RWPE2 (cell line): ENCODE data around the gene DNAJC12.

Experiments used
- ATAC-seq: fragments of 200-7000 bp; cut with Tn5 transposase; 3 replicates; pipeline ENCODE4 v1.9.1; 2021; ENCODE audit warnings: low read depth
- DNase-seq: peaks from one replicate; pipeline ENCODE4 v3.0.0-alpha.2; 2020; ENCODE audit warnings: low spot score
- H3K27ac ChIP-seq: fragments of 450-650 bp; 2 replicates; pipeline ENCODE4 v1.5.1; 2017; ENCODE audit warnings: mild to moderate bottlenecking; ENCODE audit not compliant: poor library complexity, severe bottlenecking
- H3K27me3 ChIP-seq: fragments of 250-450 bp; sonication (Bioruptor Pico); 2 replicates; pipeline ENCODE4 v1.5.1; 2021; ENCODE audit warnings: mild to moderate bottlenecking, moderate library complexity; ENCODE audit not compliant: insufficient read depth, poor library complexity, severe bottlenecking
- H3K36me3 ChIP-seq: fragments of 250-450 bp; sonication (Bioruptor Pico); 2 replicates; pipeline ENCODE4 v1.5.1; 2020; ENCODE audit warnings: low read depth, mild to moderate bottlenecking, moderate library complexity
- H3K4me1 ChIP-seq: fragments of 250-450 bp; sonication (Bioruptor Pico); 2 replicates; pipeline ENCODE4 v1.5.1; 2021; ENCODE audit warnings: mild to moderate bottlenecking, moderate library complexity; ENCODE audit not compliant: insufficient read depth, poor library complexity, severe bottlenecking
- H3K4me3 ChIP-seq: fragments of 250-450 bp; sonication (Bioruptor Pico); 2 replicates; pipeline ENCODE4 v1.5.1; 2021; ENCODE audit warnings: mild to moderate bottlenecking, moderate library complexity; ENCODE audit not compliant: severe bottlenecking
- H3K9me3 ChIP-seq: fragments of 250-450 bp; sonication (Bioruptor Pico); 2 replicates; pipeline ENCODE4 v1.5.1; 2021; ENCODE audit warnings: mild to moderate bottlenecking, moderate library complexity; ENCODE audit not compliant: severe bottlenecking
- TF ChIP-seq, protein P1 (sequence below): fragments of 450-650 bp; IDR thresholded peaks from one replicate; pipeline ENCODE4 v1.5.1; 2017; ENCODE audit warnings: mild to moderate bottlenecking, moderate library complexity; ENCODE audit not compliant: poor library complexity, severe bottlenecking

Gene DNAJC12

DNA sequence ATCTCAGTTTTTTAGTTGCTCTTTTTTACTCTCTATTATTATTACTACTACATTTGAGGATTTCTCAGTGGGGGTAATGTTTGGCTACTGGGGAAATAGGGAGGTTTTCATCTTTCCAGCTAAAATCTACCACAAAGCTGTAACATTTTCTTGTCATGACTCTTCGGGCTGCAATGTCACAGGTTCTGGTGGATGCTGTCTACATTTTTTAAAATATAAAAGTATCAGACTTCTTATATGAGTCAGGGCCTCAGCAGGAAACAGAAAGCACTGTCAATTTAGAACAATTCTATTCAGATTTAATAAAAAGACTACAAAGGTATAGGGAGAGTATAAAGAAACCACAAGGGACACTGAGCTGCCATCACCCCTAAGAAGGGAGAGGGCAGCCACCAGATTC, 61.6 kb downstream of the DNAJC12 start:
- Histone ChIP-seq H3K36me3 (no peaks in the 10 kb centered on the region), H3K4me1 (no peaks in the 10 kb centered on the region), H3K9me3 (no peaks in the 10 kb centered on the region), H3K4me3 (no peak overlapping the region), H3K27me3 (no peaks in the 10 kb centered on the region), H3K27ac (no peak overlapping the region)
- DNase-seq: no peak
- TF ChIP-seq, protein P1, sequence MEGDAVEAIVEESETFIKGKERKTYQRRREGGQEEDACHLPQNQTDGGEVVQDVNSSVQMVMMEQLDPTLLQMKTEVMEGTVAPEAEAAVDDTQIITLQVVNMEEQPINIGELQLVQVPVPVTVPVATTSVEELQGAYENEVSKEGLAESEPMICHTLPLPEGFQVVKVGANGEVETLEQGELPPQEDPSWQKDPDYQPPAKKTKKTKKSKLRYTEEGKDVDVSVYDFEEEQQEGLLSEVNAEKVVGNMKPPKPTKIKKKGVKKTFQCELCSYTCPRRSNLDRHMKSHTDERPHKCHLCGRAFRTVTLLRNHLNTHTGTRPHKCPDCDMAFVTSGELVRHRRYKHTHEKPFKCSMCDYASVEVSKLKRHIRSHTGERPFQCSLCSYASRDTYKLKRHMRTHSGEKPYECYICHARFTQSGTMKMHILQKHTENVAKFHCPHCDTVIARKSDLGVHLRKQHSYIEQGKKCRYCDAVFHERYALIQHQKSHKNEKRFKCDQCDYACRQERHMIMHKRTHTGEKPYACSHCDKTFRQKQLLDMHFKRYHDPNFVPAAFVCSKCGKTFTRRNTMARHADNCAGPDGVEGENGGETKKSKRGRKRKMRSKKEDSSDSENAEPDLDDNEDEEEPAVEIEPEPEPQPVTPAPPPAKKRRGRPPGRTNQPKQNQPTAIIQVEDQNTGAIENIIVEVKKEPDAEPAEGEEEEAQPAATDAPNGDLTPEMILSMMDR: no peak
- no peak for ATAC-seq

DNA sequence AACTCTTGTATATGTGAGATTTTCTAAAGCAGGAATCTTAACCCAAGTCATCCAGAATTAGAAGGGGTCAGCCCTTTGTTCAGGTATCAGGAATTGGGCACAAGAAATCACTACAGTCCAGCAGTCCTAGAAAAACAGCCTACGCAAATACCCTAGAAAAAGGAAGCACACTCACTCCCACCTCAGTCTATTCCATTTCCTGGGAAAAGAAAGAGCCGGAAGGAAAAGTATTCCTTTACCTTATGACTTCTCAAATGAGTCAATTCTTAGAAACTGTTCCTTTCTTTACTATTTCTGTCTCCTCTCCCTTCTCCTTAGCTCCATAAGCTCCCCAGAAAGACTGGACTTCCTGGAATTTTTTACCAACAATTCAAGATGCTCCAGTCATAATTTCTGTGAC, 62.7 kb downstream of the DNAJC12 start:
- no peaks in the 10 kb centered on the region for H3K9me3 ChIP-seq
- no peak overlapping the region for H3K4me3 ChIP-seq
- no peaks in the 10 kb centered on the region for H3K36me3 ChIP-seq
- H3K4me1 ChIP-seq: no peaks in the 10 kb centered on the region
- no peaks in the 10 kb centered on the region for H3K27me3 ChIP-seq
- TF ChIP-seq, protein P1: no peak
- H3K27ac ChIP-seq: no peak overlapping the region
- DNase-seq: no peak
- ATAC-seq: no peak

DNA sequence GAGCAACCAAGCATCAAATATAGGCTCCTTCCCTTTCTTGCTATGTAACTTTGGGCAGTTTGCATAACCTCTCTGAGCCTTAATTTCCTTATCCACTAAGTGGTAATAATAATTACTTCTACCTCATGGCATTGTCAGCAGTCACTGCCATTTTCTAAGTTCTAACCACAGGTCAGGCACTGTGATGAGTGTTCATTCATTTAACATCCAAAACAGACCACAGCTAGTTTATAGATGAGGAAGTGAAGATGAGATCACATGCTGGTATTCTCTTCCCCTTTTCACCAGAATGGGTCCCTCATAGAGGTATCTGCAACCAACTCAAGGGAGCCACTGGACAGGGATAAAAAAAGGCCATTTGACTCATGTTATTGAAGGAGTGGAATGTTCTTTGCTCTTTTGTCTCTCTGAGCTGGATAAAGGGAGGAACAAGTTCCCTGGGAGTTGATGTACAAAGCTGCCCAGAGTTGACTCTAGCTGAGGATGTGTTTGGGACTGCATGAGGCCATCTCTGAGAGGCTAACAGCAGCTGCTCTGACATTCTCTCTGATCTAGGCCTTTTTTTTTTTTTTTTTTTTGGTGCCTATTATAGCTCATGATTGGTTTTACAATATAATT, 65.0 kb downstream of the DNAJC12 start:
- no peaks in the 10 kb centered on the region for H3K36me3 ChIP-seq
- TF ChIP-seq, protein P1: no peak
- ATAC-seq (no peak), DNase-seq (no peak)
- no peaks in the 10 kb centered on the region for H3K9me3 ChIP-seq
- H3K27ac ChIP-seq: no peak overlapping the region
- no peak overlapping the region for H3K4me3 ChIP-seq
- H3K4me1 ChIP-seq: no peaks in the 10 kb centered on the region
- no peaks in the 10 kb centered on the region for H3K27me3 ChIP-seq

DNA sequence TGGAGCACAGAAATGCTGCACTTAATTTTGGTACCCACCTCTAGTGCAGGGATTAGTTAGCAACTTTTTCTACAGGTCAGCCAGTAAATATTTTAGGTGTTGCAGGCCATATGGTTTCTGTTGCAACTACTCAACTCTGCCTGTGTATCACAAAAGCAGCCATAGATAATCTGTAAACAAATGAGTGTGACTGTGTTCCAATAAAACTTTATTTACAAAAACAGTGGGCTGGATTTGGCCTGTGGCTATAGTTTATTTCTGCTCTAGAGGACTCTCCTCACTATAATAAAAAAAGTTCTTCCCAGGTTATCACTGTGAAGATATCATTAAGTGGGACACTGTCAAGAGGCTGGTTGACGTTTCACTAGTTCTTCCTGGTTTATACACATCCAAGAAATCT, 65.8 kb downstream of the DNAJC12 start:
- no peaks in the 10 kb centered on the region for H3K36me3 ChIP-seq
- DNase-seq: no peak
- no peaks in the 10 kb centered on the region for H3K9me3 ChIP-seq
- ATAC-seq: no peak
- no peaks in the 10 kb centered on the region for H3K4me1 ChIP-seq
- TF ChIP-seq, protein P1: no peak
- no peak overlapping the region for H3K4me3 ChIP-seq
- no peak overlapping the region for H3K27ac ChIP-seq
- H3K27me3 ChIP-seq: no peaks in the 10 kb centered on the region

DNA sequence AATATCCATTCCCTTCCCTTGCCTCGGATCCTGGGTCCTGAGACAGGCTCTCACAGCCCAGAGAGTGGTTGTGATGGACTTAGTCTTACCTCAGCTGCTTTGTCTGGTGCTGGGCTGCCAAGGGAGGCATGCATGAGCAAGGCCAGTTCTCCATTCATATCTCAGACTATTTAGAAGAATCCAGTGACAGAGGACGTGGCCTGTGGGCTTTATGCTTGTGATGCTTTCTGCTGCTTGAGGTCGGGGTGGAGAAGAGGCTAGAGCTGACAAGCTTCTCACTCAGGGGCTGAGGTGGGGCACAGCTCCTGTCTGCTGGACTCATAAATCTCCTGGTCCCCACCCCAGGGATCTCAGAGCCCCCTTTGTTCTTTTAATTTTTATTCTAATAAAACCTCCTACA, 66.8 kb downstream of the DNAJC12 start:
- Histone ChIP-seq H3K4me3 (no peak overlapping the region), H3K27me3 (no peaks in the 10 kb centered on the region), H3K4me1 (no peaks in the 10 kb centered on the region), H3K36me3 (no peaks in the 10 kb centered on the region), H3K9me3 (no peaks in the 10 kb centered on the region), H3K27ac (no peak overlapping the region)
- no peak for DNase-seq
- TF ChIP-seq, protein P1: no peak
- no peak for ATAC-seq
